K562 treated with DMSO at 1 percent for 48 hours (cell line): Measurements from ENCODE around the gene RAB3C. TPM values are rescaled to one million over a fixed set of nuclear protein-coding genes. Genes with fewer than 3 reads are reported as not detected.

Experiments
- total RNA-seq: library from RNA; unstranded; fragments of 300-600 nt; gene quantifications from 2 replicates; pipeline ENCODE4 v1.2.3, GENCODE V29; 2022; ENCODE audit warnings: low replicate concordance; ENCODE audit errors: extremely low read depth

Gene RAB3C, protein sequence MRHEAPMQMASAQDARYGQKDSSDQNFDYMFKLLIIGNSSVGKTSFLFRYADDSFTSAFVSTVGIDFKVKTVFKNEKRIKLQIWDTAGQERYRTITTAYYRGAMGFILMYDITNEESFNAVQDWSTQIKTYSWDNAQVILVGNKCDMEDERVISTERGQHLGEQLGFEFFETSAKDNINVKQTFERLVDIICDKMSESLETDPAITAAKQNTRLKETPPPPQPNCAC
- not detected in 2 replicates for total RNA-seq

DNA sequence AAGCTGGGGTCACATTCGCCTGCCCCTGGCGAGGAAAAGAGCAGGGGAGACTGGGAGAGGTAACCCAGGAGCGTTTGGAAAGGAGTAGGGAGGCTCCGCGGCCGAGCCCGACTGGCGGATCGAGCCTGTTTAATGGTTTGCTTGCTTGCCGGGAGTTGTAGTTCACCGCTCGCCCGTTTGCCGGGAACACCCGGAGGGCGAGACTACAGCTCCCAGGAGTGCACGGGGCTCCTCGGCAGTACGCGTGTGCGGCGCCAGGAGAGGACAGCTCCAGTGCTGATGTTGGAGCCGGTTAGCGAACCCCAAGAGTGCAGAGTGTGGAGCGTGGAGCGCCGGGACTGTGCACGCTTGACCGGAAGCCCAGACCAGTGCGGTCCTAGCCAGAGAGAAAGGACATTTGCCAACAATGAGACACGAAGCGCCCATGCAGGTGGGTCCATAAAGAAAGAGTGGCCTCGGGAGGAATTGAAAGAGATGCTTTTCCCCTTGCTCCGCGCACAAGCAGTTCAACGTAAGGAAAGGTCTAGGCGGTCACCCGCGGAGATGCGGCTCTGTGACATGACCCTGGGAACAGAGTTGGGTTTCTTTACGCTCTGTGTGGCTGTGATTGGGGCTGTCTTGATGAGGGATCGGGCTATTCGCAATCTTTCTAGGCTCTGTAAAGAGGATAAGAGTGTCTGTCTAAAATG is at the start of gene RAB3C:
Gene RAB3C (plus strand): TSS at position 273 of the 689 bp plus-strand sequence. CDS start 134 bp downstream, at position 407.

Other genes with a start within 250 kb of the RAB3C start
- gene PLK2, start 123.0 kb upstream of the RAB3C start, total RNA-seq, result not detected in 2 replicates
- gene GAPT, start 91.6 kb upstream of the RAB3C start, total RNA-seq, result not detected in 2 replicates